MM.1S (cell line): ENCODE measurements around the gene CSN3.
"Not testable (repeated sequence)": the region's sequence is repeated elsewhere in the genome, so short reads cannot be mapped to it uniquely, and the experiment has no call there.

Experiments
- EZH2 ChIP-seq: fragments of 300-600 bp; sonication (generic); optimal IDR thresholded peaks from 2 replicates; pipeline ENCODE3; 2017; ENCODE audit warnings: low read depth, mild to moderate bottlenecking, antibody characterized with exemption, low read length, mixed read lengths
- TF ChIP-seq, protein P1 (sequence below): fragments of 300-600 bp; sonication (generic); IDR thresholded peaks from 2 replicates; pipeline ENCODE4 v1.5.1; 2016; ENCODE audit warnings: antibody characterized with exemption, low read length, mixed read lengths

DNA sequence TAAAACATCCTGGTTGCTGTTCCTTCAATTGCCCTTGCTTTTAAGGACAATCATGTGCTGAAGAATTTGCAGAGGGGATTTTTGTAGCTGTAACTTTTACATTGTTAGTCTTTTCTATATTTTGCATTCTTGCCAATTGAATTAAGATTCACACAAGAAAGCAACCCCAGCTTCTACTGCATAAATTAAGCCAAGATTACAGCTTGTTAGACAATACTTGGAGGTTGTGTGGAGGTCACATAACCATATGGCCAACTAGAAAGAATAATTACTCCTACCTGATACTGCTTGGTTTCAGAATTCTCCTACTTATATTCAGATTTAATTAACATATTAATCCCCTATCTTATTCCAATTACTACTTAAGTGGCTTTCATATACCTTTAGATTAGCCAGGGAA is 20.6 kb upstream of the CSN3 start:
- TF ChIP-seq, protein P1, sequence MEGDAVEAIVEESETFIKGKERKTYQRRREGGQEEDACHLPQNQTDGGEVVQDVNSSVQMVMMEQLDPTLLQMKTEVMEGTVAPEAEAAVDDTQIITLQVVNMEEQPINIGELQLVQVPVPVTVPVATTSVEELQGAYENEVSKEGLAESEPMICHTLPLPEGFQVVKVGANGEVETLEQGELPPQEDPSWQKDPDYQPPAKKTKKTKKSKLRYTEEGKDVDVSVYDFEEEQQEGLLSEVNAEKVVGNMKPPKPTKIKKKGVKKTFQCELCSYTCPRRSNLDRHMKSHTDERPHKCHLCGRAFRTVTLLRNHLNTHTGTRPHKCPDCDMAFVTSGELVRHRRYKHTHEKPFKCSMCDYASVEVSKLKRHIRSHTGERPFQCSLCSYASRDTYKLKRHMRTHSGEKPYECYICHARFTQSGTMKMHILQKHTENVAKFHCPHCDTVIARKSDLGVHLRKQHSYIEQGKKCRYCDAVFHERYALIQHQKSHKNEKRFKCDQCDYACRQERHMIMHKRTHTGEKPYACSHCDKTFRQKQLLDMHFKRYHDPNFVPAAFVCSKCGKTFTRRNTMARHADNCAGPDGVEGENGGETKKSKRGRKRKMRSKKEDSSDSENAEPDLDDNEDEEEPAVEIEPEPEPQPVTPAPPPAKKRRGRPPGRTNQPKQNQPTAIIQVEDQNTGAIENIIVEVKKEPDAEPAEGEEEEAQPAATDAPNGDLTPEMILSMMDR = not testable (repeated sequence)
- TF ChIP-seq EZH2 = not testable (repeated sequence)
